Astrocyte (in vitro differentiated cells and primary cell): ENCODE data around the gene FAM240A.

ENCODE experiments used
- EZH2 ChIP-seq: IDR thresholded peaks from 2 replicates; pipeline ENCODE4 v1.6.1; 2012; ENCODE audit warnings: mild to moderate bottlenecking, low read length, inconsistent platforms; ENCODE audit not compliant: insufficient read depth
- TF ChIP-seq, protein P1 (sequence below): IDR thresholded peaks from 2 replicates; pipeline ENCODE4 v1.5.1; 2011; ENCODE audit warnings: low read depth, mild to moderate bottlenecking, inconsistent platforms, low read length, moderate library complexity; ENCODE audit not compliant: insufficient read depth

DNA sequence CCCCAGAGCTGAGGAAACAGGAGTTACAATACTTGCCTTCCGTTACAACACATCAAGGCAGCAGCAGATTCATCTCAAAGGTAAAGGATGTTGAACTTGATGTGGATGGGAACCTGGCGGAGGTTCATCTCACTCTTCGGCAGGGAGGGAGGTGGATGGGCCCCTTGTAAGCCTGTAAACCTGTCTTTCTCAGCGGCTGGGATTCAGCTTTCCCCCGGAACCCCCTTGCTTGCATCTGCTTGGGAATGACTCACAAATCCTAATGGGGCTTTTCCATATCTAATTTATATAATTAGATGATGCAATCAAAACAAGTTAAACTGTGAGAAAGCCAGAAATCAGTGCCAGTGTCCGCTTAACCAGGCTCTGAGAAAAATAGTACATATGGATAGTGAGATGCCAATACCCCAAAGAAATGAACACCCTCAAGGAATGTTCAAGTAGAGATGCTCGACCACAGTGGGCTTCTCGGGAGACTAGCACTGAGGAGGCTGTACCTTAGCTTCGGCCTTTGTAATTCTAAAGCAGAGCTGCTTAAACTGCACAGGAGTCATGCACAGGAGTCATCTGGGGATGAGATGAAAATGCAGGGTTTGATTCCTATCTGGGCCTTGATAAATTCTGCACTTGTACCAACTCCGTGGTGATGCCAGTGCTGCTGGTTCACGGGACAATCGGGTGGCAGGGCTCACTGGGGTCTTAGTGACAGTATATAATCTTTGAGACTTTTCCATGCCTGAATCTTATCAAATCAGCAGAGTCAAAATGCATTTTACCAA lies 2.2 kb upstream of the FAM240A start:
- TF ChIP-seq, protein P1, sequence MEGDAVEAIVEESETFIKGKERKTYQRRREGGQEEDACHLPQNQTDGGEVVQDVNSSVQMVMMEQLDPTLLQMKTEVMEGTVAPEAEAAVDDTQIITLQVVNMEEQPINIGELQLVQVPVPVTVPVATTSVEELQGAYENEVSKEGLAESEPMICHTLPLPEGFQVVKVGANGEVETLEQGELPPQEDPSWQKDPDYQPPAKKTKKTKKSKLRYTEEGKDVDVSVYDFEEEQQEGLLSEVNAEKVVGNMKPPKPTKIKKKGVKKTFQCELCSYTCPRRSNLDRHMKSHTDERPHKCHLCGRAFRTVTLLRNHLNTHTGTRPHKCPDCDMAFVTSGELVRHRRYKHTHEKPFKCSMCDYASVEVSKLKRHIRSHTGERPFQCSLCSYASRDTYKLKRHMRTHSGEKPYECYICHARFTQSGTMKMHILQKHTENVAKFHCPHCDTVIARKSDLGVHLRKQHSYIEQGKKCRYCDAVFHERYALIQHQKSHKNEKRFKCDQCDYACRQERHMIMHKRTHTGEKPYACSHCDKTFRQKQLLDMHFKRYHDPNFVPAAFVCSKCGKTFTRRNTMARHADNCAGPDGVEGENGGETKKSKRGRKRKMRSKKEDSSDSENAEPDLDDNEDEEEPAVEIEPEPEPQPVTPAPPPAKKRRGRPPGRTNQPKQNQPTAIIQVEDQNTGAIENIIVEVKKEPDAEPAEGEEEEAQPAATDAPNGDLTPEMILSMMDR: no peak
- no peak for TF ChIP-seq EZH2
